ENCODE measurements around the gene PTGER4.
"Not testable (repeated sequence)": the region's sequence is repeated elsewhere in the genome, so short reads cannot be mapped to it uniquely, and the experiment has no call there.

The PTGER4 gene

DNA sequence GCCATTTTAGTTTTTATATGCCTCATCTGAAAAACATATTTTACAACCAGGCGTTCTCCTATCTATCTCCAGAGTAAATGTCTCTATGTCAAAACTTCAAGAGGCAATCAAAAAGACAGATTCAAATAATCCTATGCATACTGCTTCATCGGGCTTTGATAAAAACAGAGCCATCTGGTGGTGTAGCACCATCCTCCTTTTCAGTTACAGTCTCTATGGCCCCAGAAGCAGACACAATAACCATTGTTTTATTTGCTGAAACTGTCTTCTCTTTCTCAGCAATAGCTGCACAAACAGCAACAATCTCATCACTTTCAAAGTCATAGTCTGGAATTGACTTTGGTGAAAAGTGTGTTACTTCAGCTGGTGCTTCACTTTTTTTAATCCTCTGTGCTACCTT is 36.3 kb downstream of the PTGER4 start:
- H3K36me3 ChIP-seq (ENCODE audit: control insufficient read depth in 1 of 2, insufficient read depth in 2 of 2, low read length in 2 of 2), result peaks cover 0 to 7% of the 10 kb centered on the region in 2 donors
- no peaks in the 10 kb centered on the region for H3K4me1 ChIP-seq (ENCODE audit: control insufficient read depth in 1 of 2, insufficient read depth in 2 of 2, low read length in 2 of 2)
- H3K9ac ChIP-seq (ENCODE audit: low read depth in 1 of 2, low read length in 2 of 2), result no peak overlapping the region
- no peak overlapping the region for H3K4me3 ChIP-seq (ENCODE audit: low read depth in 1 of 2, low read length in 2 of 2)
- H3K27ac ChIP-seq (ENCODE audit: low read depth, low read length), result no peak overlapping the region
- no peaks in the 10 kb centered on the region for H3K27me3 ChIP-seq (ENCODE audit: control insufficient read depth in 1 of 2, insufficient read depth in 2 of 2, low read length in 2 of 2)
- H3K9me3 ChIP-seq (ENCODE audit: control insufficient read depth in 1 of 2, low read length in 2 of 2), result peaks cover 0 to under 1% of the 10 kb centered on the region in 2 donors

DNA sequence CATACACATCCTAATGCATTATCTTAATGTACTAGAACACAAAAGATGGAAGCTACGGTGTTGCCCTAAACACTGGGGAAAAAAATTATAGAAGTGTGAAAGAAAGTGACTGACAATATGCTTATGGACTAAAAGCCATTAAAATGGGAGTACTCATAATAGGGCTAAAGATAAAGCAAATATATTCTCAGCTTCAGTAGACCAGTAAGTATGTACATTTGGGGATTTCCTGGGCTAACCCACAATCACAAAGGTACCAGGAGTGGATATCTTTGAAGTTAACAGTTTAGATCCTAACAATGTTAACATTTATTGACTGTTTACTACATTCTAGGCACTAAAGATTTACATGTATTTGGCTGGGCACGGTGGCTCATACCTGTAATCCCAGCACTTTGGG is 36.9 kb downstream of the PTGER4 start:
- Histone ChIP-seq H3K9ac (ENCODE audit: low read depth in 1 of 2, low read length in 2 of 2) (no peak overlapping the region), H3K9me3 (ENCODE audit: control insufficient read depth in 1 of 2, low read length in 2 of 2) (peaks cover 0 to 5% of the 10 kb centered on the region in 2 donors), H3K27ac (ENCODE audit: low read depth, low read length) (no peak overlapping the region), H3K4me3 (ENCODE audit: low read depth in 1 of 2, low read length in 2 of 2) (no peak overlapping the region), H3K4me1 (ENCODE audit: control insufficient read depth in 1 of 2, insufficient read depth in 2 of 2, low read length in 2 of 2) (no peaks in the 10 kb centered on the region), H3K27me3 (ENCODE audit: control insufficient read depth in 1 of 2, insufficient read depth in 2 of 2, low read length in 2 of 2) (no peaks in the 10 kb centered on the region), H3K36me3 (ENCODE audit: control insufficient read depth in 1 of 2, insufficient read depth in 2 of 2, low read length in 2 of 2) (peaks cover 0 to 8% of the 10 kb centered on the region in 2 donors)

DNA sequence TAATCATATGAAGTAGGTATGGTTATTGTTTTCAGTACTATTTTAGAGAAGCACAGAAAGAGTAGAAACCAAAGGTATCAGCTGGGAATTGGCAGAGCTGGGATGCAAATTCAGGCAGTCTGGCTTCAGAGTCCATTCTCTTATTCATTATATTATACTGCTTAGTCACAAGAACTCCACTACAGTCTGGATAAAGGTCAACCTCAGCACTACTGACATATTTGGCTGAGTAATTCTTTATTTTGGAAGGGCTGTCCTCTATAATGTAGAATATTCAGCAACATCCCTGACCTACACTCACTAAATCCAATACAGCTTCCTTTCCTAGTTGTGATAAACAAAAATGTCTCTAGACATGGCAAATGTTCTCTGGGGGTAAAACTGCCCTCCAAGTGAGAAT is 37.6 kb downstream of the PTGER4 start:
- no peak overlapping the region for H3K27ac ChIP-seq (ENCODE audit: low read depth, low read length)
- peaks cover 0 to 5% of the 10 kb centered on the region in 2 donors for H3K9me3 ChIP-seq (ENCODE audit: control insufficient read depth in 1 of 2, low read length in 2 of 2)
- H3K4me1 ChIP-seq (ENCODE audit: control insufficient read depth in 1 of 2, insufficient read depth in 2 of 2, low read length in 2 of 2), result no peaks in the 10 kb centered on the region
- peaks cover 0 to 8% of the 10 kb centered on the region in 2 donors for H3K36me3 ChIP-seq (ENCODE audit: control insufficient read depth in 1 of 2, insufficient read depth in 2 of 2, low read length in 2 of 2)
- no peak overlapping the region for H3K9ac ChIP-seq (ENCODE audit: low read depth in 1 of 2, low read length in 2 of 2)
- H3K4me3 ChIP-seq (ENCODE audit: low read depth in 1 of 2, low read length in 2 of 2), result no peak overlapping the region
- no peaks in the 10 kb centered on the region for H3K27me3 ChIP-seq (ENCODE audit: control insufficient read depth in 1 of 2, insufficient read depth in 2 of 2, low read length in 2 of 2)

DNA sequence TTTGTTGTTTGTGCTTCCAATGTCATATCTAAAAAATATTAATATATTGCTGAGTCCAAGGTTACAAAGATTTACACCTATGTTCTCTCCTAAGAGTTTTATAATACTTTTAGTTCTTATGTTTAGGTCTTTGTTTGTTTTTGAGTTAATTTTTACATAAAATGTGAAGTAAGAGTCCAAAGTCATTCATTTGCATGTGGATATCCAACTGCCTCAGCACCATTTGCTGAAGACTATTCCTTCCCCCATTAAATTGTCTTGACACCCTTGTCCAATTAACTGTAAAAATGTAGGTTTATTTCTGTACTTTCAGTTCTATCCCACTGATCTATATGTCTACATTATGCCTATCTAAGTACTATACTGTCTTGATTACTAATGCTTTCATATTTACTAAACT is 40.4 kb downstream of the PTGER4 start:
- H3K9me3 ChIP-seq (ENCODE audit: control insufficient read depth in 1 of 2, low read length in 2 of 2), result peaks cover 0 to 5% of the 10 kb centered on the region in 2 donors
- H3K36me3 ChIP-seq (ENCODE audit: control insufficient read depth in 1 of 2, insufficient read depth in 2 of 2, low read length in 2 of 2), result peaks cover 0 to 8% of the 10 kb centered on the region in 2 donors
- no peak overlapping the region for H3K4me3 ChIP-seq (ENCODE audit: low read depth in 1 of 2, low read length in 2 of 2)
- H3K4me1 ChIP-seq (ENCODE audit: control insufficient read depth in 1 of 2, insufficient read depth in 2 of 2, low read length in 2 of 2), result no peaks in the 10 kb centered on the region
- no peak overlapping the region for H3K27ac ChIP-seq (ENCODE audit: low read depth, low read length)
- no peaks in the 10 kb centered on the region for H3K27me3 ChIP-seq (ENCODE audit: control insufficient read depth in 1 of 2, insufficient read depth in 2 of 2, low read length in 2 of 2)
- H3K9ac ChIP-seq (ENCODE audit: low read depth in 1 of 2, low read length in 2 of 2), result no peak overlapping the region

DNA sequence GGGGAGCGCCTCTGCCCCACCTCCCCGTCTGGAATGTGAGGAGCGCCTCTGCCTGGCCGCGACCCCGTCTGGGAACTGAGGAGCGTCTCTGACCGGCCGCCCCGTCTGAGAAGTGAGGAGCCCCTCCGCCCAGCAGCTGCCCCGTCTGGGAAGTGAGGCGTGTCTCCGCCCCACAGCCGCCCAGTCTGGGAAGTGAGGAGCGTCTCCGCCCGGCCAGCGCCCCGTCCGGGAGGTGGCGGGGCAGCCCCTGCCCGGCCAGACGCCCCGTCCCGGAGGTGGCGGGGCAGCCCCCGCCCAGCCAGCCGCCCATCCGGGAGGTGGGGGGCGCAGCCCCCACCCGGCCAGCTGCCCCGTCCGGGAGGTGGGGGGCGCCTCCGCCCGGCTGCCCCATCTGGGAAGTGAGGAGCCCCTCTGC is 42.8 kb downstream of the PTGER4 start:
- not testable (repeated sequence) for H3K9ac ChIP-seq (ENCODE audit: low read depth in 1 of 2, low read length in 2 of 2); H3K9me3 ChIP-seq (ENCODE audit: control insufficient read depth in 1 of 2, low read length in 2 of 2); H3K4me3 ChIP-seq (ENCODE audit: low read depth in 1 of 2, low read length in 2 of 2); H3K36me3 ChIP-seq (ENCODE audit: control insufficient read depth in 1 of 2, insufficient read depth in 2 of 2, low read length in 2 of 2); H3K27ac ChIP-seq (ENCODE audit: low read depth, low read length); H3K4me1 ChIP-seq (ENCODE audit: control insufficient read depth in 1 of 2, insufficient read depth in 2 of 2, low read length in 2 of 2); H3K27me3 ChIP-seq (ENCODE audit: control insufficient read depth in 1 of 2, insufficient read depth in 2 of 2, low read length in 2 of 2)

DNA sequence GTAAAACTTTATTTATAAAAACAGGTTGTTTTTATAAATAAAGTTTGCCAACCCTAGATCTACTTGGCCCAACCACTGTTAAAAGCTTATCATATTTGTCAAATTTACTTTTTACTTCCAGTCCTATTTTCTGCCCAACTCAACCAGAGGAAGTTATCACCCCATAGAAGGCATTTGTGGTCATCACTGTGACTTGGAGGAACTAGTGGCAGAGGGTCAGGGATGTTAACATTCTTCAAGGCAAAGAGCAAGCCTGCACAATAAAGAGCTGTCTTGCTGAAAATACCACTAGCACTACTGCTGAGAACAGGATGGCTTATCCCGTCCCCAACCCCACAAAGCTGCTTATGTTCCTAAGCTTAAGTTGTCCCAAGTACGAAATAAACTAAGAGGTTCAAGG is 53.7 kb downstream of the PTGER4 start:
- no peaks in the 10 kb centered on the region for H3K9me3 ChIP-seq (ENCODE audit: control insufficient read depth in 1 of 2, low read length in 2 of 2)
- H3K36me3 ChIP-seq (ENCODE audit: control insufficient read depth in 1 of 2, insufficient read depth in 2 of 2, low read length in 2 of 2), result no peaks in the 10 kb centered on the region
- no peak overlapping the region for H3K27ac ChIP-seq (ENCODE audit: low read depth, low read length)
- H3K27me3 ChIP-seq (ENCODE audit: control insufficient read depth in 1 of 2, insufficient read depth in 2 of 2, low read length in 2 of 2), result no peaks in the 10 kb centered on the region
- peak overlapping the region in 1 of 2 donors; percentile 9 for H3K4me3 ChIP-seq (ENCODE audit: low read depth in 1 of 2, low read length in 2 of 2)
- H3K9ac ChIP-seq (ENCODE audit: low read depth in 1 of 2, low read length in 2 of 2), result no peak overlapping the region
- H3K4me1 ChIP-seq (ENCODE audit: control insufficient read depth in 1 of 2, insufficient read depth in 2 of 2, low read length in 2 of 2), result peaks cover 29 to 38% of the 10 kb centered on the region in 2 donors

DNA sequence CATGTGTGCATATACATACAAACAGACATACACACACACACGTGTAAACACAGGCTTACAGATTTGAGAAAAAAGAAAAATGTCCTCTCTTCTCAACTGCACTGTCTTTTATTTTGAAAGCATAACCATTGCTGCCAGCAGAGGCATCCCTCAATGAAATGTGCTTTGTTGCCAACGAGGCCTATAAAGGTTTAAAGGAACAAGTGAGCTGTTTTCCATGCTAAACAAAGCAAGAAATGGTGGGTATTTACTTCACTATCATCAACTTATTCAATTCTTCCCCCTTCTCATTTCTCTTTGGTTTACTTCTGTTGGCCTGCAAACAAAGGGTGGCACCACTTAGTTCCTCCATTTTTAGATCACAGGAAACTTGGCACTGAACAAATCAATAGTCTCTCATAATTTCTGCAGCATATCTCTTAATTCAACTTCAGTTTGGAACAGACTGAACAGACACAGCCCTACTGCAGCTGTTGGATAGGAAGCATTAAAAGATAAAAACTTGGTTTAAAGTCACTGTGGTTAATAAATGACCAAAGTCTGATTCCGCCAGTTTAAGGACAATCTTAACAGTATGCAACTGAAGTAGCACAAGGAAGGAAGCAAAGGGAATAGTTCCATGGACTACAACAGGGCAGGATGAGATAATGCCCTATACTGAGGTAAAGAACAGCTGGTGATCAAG is 54.3 kb downstream of the PTGER4 start:
- H3K27ac ChIP-seq (ENCODE audit: low read depth, low read length), result no peak overlapping the region
- H3K36me3 ChIP-seq (ENCODE audit: control insufficient read depth in 1 of 2, insufficient read depth in 2 of 2, low read length in 2 of 2), result peaks cover 0 to under 1% of the 10 kb centered on the region in 2 donors
- H3K27me3 ChIP-seq (ENCODE audit: control insufficient read depth in 1 of 2, insufficient read depth in 2 of 2, low read length in 2 of 2), result no peaks in the 10 kb centered on the region
- H3K4me1 ChIP-seq (ENCODE audit: control insufficient read depth in 1 of 2, insufficient read depth in 2 of 2, low read length in 2 of 2), result peaks cover 29 to 38% of the 10 kb centered on the region in 2 donors
- peak overlapping the region in 1 of 2 donors; percentile 9 for H3K4me3 ChIP-seq (ENCODE audit: low read depth in 1 of 2, low read length in 2 of 2)
- no peak overlapping the region for H3K9ac ChIP-seq (ENCODE audit: low read depth in 1 of 2, low read length in 2 of 2)
- H3K9me3 ChIP-seq (ENCODE audit: control insufficient read depth in 1 of 2, low read length in 2 of 2), result no peaks in the 10 kb centered on the region

DNA sequence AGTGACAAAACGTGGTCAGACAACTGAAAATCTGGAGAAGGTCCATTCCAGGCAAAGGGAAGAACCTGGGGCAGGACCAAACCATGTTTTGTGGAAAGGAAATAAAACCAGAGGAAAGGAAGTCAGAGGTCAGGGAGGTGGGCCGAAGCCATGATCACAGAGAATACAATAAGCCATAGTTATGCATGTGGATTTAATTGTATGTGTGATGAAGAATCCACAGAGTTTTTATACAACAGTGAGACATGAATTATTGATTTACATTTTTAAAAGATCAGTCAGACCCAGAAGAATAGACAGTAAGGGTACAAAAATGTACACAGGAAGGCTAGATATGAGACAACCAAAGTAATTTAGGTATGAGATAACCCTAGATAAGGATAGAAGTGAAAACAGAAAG is 55.3 kb downstream of the PTGER4 start:
- no peaks in the 10 kb centered on the region for H3K27me3 ChIP-seq (ENCODE audit: control insufficient read depth in 1 of 2, insufficient read depth in 2 of 2, low read length in 2 of 2)
- H3K27ac ChIP-seq (ENCODE audit: low read depth, low read length), result no peak overlapping the region
- H3K9me3 ChIP-seq (ENCODE audit: control insufficient read depth in 1 of 2, low read length in 2 of 2), result peaks cover 4% of the 10 kb centered on the region in 2 donors
- H3K4me1 ChIP-seq (ENCODE audit: control insufficient read depth in 1 of 2, insufficient read depth in 2 of 2, low read length in 2 of 2), result peaks cover 29 to 38% of the 10 kb centered on the region in 2 donors
- H3K36me3 ChIP-seq (ENCODE audit: control insufficient read depth in 1 of 2, insufficient read depth in 2 of 2, low read length in 2 of 2), result peaks cover 0 to 7% of the 10 kb centered on the region in 2 donors
- no peak overlapping the region for H3K9ac ChIP-seq (ENCODE audit: low read depth in 1 of 2, low read length in 2 of 2)
- no peak overlapping the region for H3K4me3 ChIP-seq (ENCODE audit: low read depth in 1 of 2, low read length in 2 of 2)

DNA sequence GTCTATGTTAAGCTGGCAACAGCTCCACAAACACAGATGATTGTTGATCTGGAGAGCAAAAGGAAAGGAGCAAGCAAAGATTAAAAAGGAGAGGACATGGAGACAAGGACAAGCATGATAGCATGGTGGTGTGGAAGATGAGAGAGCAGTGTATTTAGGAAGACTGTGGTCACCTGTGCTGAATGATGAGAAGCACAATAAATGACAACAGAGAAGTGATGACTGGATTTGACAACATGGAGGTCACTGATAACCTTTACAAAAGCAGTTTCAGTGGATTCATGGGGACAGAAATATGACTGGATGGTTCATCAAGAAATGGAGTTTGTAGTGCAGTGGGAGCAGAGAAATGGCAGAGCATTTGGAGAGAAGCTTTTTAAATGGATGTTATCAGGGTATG is 55.9 kb downstream of the PTGER4 start:
- Histone ChIP-seq H3K9me3 (ENCODE audit: control insufficient read depth in 1 of 2, low read length in 2 of 2) (peaks cover 4 to 7% of the 10 kb centered on the region in 2 donors), H3K4me1 (ENCODE audit: control insufficient read depth in 1 of 2, insufficient read depth in 2 of 2, low read length in 2 of 2) (peaks cover 29 to 38% of the 10 kb centered on the region in 2 donors), H3K4me3 (ENCODE audit: low read depth in 1 of 2, low read length in 2 of 2) (no peak overlapping the region), H3K27ac (ENCODE audit: low read depth, low read length) (no peak overlapping the region), H3K9ac (ENCODE audit: low read depth in 1 of 2, low read length in 2 of 2) (no peak overlapping the region), H3K36me3 (ENCODE audit: control insufficient read depth in 1 of 2, insufficient read depth in 2 of 2, low read length in 2 of 2) (peaks cover 4 to 7% of the 10 kb centered on the region in 2 donors), H3K27me3 (ENCODE audit: control insufficient read depth in 1 of 2, insufficient read depth in 2 of 2, low read length in 2 of 2) (no peaks in the 10 kb centered on the region)

DNA sequence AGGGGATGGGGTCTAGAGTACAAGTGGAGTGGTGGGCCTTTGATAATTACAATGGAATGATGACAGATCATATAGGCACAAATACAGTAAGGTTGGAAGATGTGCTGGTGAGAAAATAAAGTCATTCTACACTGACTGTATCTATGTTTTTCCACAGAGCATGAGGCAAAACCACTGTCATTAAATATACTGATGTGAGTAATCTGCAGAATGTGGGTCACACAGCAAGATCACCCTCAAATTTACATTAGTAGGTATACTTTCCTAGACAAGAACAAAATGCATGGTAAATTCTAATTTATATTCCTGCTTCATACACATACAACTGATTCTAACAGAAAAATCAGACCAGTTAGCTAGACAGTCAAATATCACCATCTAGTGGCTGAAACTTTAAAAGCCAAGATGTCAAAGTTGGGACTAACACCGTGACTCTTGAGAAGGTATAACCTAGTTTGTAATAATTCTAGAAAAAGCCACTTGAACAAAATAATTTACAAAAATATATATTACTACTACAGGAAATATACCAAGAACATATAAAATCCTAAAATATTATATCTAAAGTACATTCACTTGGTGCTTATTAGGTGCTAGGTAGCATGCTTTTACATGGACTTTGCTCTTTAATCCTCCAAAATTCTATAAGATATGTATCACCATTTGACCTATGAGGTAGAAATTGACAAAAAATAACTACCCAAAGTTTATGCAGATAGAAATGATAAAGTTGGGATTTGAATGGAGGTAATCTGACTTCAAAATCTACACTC is 56.6 kb downstream of the PTGER4 start:
- no peak overlapping the region for H3K27ac ChIP-seq (ENCODE audit: low read depth, low read length)
- H3K9me3 ChIP-seq (ENCODE audit: control insufficient read depth in 1 of 2, low read length in 2 of 2), result peaks cover 4 to 10% of the 10 kb centered on the region in 2 donors
- H3K4me3 ChIP-seq (ENCODE audit: low read depth in 1 of 2, low read length in 2 of 2), result no peak overlapping the region
- H3K9ac ChIP-seq (ENCODE audit: low read depth in 1 of 2, low read length in 2 of 2), result no peak overlapping the region
- H3K4me1 ChIP-seq (ENCODE audit: control insufficient read depth in 1 of 2, insufficient read depth in 2 of 2, low read length in 2 of 2), result peaks cover 29 to 33% of the 10 kb centered on the region in 2 donors
- H3K36me3 ChIP-seq (ENCODE audit: control insufficient read depth in 1 of 2, insufficient read depth in 2 of 2, low read length in 2 of 2), result peaks cover 8 to 12% of the 10 kb centered on the region in 2 donors
- H3K27me3 ChIP-seq (ENCODE audit: control insufficient read depth in 1 of 2, insufficient read depth in 2 of 2, low read length in 2 of 2), result no peaks in the 10 kb centered on the region
